ENCODE results near the gene TINAG.

Gene TINAG

DNA sequence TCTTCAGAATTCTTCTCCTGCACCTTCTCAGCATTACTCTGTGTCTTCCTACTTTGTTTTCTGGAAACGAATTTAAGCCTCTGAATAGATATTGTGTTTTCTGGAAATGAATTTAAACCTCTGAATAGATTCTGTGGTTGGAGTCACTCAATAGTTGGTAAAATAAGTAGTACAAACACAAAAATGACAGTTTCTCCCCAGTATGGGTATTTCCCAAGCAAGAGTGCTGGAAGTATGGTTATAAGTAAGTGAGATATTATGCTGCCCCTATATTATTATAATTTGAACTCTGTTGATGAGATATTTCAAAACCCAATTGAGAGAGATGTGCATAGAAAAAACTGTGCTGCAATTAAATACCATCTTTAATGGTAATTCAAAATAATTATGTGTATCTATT lies 94.9 kb downstream of the TINAG start:
- H3K4me3 ChIP-seq, result no peak overlapping the region
- H3K9me3 ChIP-seq, result no peaks in the 10 kb centered on the region
- no peak for DNase-seq
- H3K4me1 ChIP-seq, result no peaks in the 10 kb centered on the region
- no peak for TF ChIP-seq CTCF (IDR thresholded peaks at IDR 0.05)
- intact Hi-C loops (cut with DNase I; ENCODE audit: low total_unique reads), result no loop called here
- H3K27me3 ChIP-seq, result no peaks in the 10 kb centered on the region
- no peaks in the 10 kb centered on the region for H3K36me3 ChIP-seq
- no peak overlapping the region for H3K27ac ChIP-seq

- no peak for DNase-seq
- no peaks in the 10 kb centered on the region for H3K9me3 ChIP-seq
- no peak for TF ChIP-seq CTCF (IDR thresholded peaks at IDR 0.05)
- no peaks in the 10 kb centered on the region for H3K27me3 ChIP-seq
- no peaks in the 10 kb centered on the region for H3K36me3 ChIP-seq
- no peak overlapping the region for H3K4me3 ChIP-seq
- no peak overlapping the region for H3K27ac ChIP-seq
- intact Hi-C loops (cut with DNase I; ENCODE audit: low total_unique reads), result no loop called here
- H3K4me1 ChIP-seq, result no peaks in the 10 kb centered on the region
These were observed 96.5 kb downstream of the TINAG start for GRCh38 chr6:54404791-54405190.

DNA sequence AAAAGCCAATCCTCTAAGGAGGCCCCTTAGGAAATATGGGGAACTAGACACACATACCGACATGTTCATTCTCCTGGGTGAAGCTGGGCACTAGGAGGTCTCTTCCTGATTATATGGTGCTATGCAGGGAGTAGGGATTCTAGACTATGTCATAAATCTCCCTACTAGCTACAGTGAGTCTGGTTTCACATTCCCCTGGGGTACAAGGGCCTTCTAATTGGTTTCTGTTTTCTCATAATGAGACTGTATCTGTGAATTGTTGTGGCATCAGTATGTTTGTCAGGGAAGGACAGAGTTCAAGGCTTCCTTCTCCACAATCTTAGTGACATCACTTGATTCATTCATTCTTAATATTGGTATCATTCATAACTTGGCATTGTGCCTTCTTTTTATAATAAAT lies 103.5 kb downstream of the TINAG start:
- no peak overlapping the region for H3K27ac ChIP-seq
- no peaks in the 10 kb centered on the region for H3K27me3 ChIP-seq
- no peaks in the 10 kb centered on the region for H3K9me3 ChIP-seq
- H3K4me1 ChIP-seq, result no peaks in the 10 kb centered on the region
- no peak overlapping the region for H3K4me3 ChIP-seq
- intact Hi-C loops (cut with DNase I; ENCODE audit: low total_unique reads), result no loop called here
- no peak for DNase-seq
- TF ChIP-seq CTCF (IDR thresholded peaks at IDR 0.05), result no peak
- no peaks in the 10 kb centered on the region for H3K36me3 ChIP-seq

DNA sequence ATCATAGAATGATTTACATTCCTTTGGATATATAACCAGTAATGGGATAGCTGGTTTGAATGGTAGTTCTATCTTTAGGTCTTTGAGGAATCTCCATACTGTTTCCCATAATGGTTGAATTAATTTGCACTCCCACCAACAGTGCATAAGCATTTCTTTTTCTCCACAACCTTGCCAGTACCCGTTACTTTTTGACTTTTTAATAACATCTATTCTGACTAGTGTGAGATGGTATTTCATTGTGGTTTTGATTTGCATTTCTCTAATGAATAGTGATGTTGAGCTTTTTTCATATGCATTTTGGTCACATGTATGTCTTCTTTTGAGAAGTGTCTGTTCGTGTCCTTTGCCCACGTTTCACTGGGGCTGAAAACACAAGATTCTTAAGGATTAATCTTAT lies 107.3 kb downstream of the TINAG start:
- Histone ChIP-seq H3K27me3 (no peaks in the 10 kb centered on the region), H3K36me3 (no peaks in the 10 kb centered on the region), H3K4me1 (peaks cover 0 to 8% (median 0%) of the 10 kb centered on the region in 4 donors), H3K9me3 (no peaks in the 10 kb centered on the region), H3K4me3 (no peak overlapping the region), H3K27ac (no peak overlapping the region)
- no peak for TF ChIP-seq CTCF (IDR thresholded peaks at IDR 0.05)
- intact Hi-C loops (cut with DNase I; ENCODE audit: low total_unique reads), result no loop called here
- DNase-seq, result no peak

- Histone ChIP-seq H3K4me3 (no peak overlapping the region), H3K4me1 (peaks cover 0 to 8% (median 0%) of the 10 kb centered on the region in 4 donors), H3K27ac (no peak overlapping the region), H3K9me3 (no peaks in the 10 kb centered on the region), H3K27me3 (no peaks in the 10 kb centered on the region), H3K36me3 (no peaks in the 10 kb centered on the region)
- no peak for TF ChIP-seq CTCF (IDR thresholded peaks at IDR 0.05)
- no peak for DNase-seq
- intact Hi-C loops (cut with DNase I; ENCODE audit: low total_unique reads), result loop anchor here (5.0 kb wide), 1 partner anchor 1768 kb away; no protein-coding TSS in a partner anchor
These were observed 111.6 kb downstream of the TINAG start for GRCh38 chr6:54419885-54420284.

- no peaks in the 10 kb centered on the region for H3K9me3 ChIP-seq
- H3K36me3 ChIP-seq, result no peaks in the 10 kb centered on the region
- H3K4me3 ChIP-seq, result no peak overlapping the region
- DNase-seq, result no peak
- no peak overlapping the region for H3K27ac ChIP-seq
- no peaks in the 10 kb centered on the region for H3K27me3 ChIP-seq
- intact Hi-C loops (cut with DNase I; ENCODE audit: low total_unique reads), result no loop called here
- H3K4me1 ChIP-seq, result peaks cover 0 to 5% (median 4%) of the 10 kb centered on the region in 4 donors
- TF ChIP-seq CTCF (IDR thresholded peaks at IDR 0.05), result no peak
These were observed 118.8 kb downstream of the TINAG start for GRCh38 chr6:54426995-54427394.

Data from tibial artery (tissue), 4 donors.